ENCODE results near the gene ELMO1. TPM values are rescaled to one million over a fixed set of nuclear protein-coding genes. Genes with fewer than 3 reads are reported as not detected.

Gene ELMO1
- total RNA-seq, 1 donor from 2014 or later = 60.1 TPM

DNA sequence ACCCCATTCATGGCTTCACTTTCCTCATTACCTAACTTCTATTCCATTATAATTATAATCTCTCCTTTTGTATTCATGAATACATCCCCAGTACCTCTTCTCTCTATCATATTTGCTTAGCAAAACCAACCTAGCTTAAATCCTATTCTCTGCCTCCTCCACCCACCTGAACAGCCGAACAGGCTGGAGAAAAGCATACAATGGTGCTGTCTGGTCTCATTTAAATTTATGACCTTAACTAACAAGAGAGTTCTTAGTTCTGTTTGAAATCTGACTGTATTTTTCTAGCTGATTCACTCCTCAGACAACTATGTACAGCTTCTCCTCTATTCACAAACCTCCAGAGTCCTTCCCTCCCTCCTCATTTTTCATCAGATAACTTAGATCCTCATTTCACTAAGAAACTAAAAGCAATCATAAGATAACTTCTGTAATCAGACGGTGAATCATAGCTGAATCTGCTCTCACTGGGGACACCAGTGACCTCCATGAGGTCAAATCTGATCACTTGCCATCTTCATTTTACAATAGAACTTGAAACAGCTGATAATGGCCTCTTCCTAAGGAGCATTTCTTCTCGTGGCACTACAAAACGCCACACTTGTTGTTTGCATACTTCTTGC is 490.4 kb downstream of the ELMO1 start:
- intact Hi-C loops (cut with DNase I) = no loop called here
- H3K4me3 ChIP-seq = no peak overlapping the region
- TF ChIP-seq, protein P1, sequence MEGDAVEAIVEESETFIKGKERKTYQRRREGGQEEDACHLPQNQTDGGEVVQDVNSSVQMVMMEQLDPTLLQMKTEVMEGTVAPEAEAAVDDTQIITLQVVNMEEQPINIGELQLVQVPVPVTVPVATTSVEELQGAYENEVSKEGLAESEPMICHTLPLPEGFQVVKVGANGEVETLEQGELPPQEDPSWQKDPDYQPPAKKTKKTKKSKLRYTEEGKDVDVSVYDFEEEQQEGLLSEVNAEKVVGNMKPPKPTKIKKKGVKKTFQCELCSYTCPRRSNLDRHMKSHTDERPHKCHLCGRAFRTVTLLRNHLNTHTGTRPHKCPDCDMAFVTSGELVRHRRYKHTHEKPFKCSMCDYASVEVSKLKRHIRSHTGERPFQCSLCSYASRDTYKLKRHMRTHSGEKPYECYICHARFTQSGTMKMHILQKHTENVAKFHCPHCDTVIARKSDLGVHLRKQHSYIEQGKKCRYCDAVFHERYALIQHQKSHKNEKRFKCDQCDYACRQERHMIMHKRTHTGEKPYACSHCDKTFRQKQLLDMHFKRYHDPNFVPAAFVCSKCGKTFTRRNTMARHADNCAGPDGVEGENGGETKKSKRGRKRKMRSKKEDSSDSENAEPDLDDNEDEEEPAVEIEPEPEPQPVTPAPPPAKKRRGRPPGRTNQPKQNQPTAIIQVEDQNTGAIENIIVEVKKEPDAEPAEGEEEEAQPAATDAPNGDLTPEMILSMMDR (IDR thresholded peaks at IDR 0.05) = no peak
- peak in 1 of 2 donors; percentile 19 for ATAC-seq
- H3K27ac ChIP-seq = no peak overlapping the region
- H3K27me3 ChIP-seq (ENCODE audit: low read depth) = no peaks in the 10 kb centered on the region
- DNase-seq = no peak
- H3K36me3 ChIP-seq = no peaks in the 10 kb centered on the region
- H3K9me3 ChIP-seq = no peaks in the 10 kb centered on the region
- peaks cover 4% of the 10 kb centered on the region for H3K4me1 ChIP-seq

DNA sequence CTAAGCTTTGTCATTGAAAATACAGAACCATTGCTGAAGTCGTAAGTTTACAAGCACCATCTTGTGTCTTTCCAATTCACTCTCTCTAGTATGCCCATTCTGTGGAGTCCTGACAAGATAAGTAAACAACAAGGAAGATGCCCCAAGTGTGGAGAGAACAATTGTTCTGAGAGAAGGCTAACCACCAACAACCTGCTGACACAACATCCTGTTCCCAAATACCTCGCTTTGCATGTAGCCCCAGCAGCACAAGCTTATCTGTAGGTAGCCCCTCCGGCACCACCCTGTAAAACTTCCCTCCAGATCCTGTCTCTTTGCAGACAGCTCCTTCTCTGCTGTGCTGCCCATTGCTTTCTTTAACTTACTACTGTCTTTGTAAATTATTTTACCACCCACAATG is 491.0 kb downstream of the ELMO1 start:
- ATAC-seq = no peak
- DNase-seq = no peak
- no peak overlapping the region for H3K4me3 ChIP-seq
- TF ChIP-seq, protein P1 (IDR thresholded peaks at IDR 0.05) = no peak
- no peaks in the 10 kb centered on the region for H3K27me3 ChIP-seq (ENCODE audit: low read depth)
- H3K9me3 ChIP-seq = no peaks in the 10 kb centered on the region
- intact Hi-C loops (cut with DNase I) = no loop called here
- no peaks in the 10 kb centered on the region for H3K36me3 ChIP-seq
- H3K27ac ChIP-seq = no peak overlapping the region
- peaks cover 4% of the 10 kb centered on the region for H3K4me1 ChIP-seq

DNA sequence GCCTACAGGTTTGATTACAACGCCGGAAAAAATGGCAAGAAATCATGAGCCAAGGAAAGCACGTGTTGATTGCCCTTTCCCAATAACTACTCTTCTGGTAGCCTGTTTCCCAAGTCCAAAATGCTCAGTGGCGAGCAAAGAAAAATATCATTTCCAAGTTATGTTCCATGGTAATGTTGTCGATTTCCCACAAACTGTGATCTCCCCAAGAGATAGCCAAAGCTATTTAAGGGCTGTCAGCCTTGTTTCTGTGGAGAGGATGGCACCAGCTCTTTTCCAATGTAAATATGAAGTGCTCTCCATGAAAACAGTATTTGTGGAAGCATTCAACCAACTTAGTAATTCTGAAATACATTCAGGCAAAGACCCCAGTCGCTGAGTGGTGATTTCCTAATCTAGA is 491.9 kb downstream of the ELMO1 start:
- Histone ChIP-seq H3K9me3 (no peaks in the 10 kb centered on the region), H3K27ac (no peak overlapping the region), H3K36me3 (no peaks in the 10 kb centered on the region), H3K27me3 (ENCODE audit: low read depth) (no peaks in the 10 kb centered on the region), H3K4me1 (peaks cover 4% of the 10 kb centered on the region), H3K4me3 (no peak overlapping the region)
- ATAC-seq (no peak), DNase-seq (no peak)
- TF ChIP-seq, protein P1 (IDR thresholded peaks at IDR 0.05) = no peak
- intact Hi-C loops (cut with DNase I) = no loop called here

DNA sequence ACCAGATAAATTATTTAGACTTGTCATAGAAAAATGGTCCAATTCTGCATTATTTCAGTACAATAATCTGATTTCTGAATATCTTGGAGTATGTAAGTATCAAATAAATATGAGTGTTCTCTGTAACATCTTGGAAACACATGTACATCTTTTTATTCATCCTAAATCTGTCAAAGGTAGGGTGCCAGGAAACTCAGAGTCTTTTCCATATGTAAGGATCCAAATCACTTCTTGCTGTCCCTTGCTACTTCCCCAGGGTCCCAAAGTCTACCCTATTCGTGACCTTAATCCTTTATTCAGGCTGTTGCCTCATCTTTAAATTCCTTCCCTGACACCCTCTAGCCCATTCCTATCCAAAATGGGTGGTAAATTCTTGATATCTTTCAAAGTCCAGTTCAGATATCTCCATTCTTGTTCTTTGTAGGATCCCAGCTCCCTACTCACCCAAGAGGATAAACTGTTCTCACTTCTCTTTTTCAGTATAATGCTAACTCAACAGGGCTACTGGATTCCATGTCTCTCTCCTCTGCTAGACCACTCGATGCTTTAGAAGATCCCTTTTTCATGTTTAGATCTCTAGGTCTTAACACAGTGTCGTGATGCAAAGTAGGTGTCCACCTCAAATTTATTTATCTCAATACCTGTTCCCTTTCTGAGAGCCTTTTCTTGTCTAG is 493.1 kb downstream of the ELMO1 start:
- Histone ChIP-seq H3K4me3 (no peak overlapping the region), H3K36me3 (no peaks in the 10 kb centered on the region), H3K4me1 (peaks cover 6% of the 10 kb centered on the region), H3K27ac (no peak overlapping the region), H3K9me3 (no peaks in the 10 kb centered on the region), H3K27me3 (ENCODE audit: low read depth) (no peaks in the 10 kb centered on the region)
- intact Hi-C loops (cut with DNase I) = no loop called here
- ATAC-seq (no peak), DNase-seq (no peak)
- TF ChIP-seq, protein P1 (IDR thresholded peaks at IDR 0.05) = no peak

DNA sequence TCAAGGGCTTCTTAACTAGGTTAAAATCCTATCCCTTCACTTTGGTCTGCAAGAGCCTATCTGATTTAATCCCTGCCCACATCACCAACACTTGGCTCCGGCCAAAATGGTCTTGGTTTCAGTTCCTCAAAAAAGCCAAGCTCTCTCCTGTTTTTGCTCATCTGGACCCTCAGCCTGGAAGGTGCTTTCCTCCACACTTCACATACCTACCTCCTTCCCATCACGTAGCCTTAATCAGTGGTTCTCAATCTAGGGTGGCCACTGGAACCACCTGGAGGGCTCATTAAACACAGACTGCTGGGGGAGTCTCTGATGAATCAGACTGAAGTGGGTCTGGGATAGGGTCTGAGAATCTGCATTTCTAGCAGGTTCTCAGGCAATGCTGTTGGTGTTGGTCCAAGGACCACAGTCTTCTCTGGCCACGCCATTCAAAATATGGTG is 497.4 kb downstream of the ELMO1 start:
- H3K4me3 ChIP-seq = no peak overlapping the region
- TF ChIP-seq, protein P1 (IDR thresholded peaks at IDR 0.05) = no peak
- DNase-seq (no peak), ATAC-seq (no peak)
- intact Hi-C loops (cut with DNase I) = no loop called here
- H3K27ac ChIP-seq = no peak overlapping the region
- H3K36me3 ChIP-seq = no peaks in the 10 kb centered on the region
- H3K4me1 ChIP-seq = peaks cover 13% of the 10 kb centered on the region
- H3K9me3 ChIP-seq = no peaks in the 10 kb centered on the region
- H3K27me3 ChIP-seq (ENCODE audit: low read depth) = no peaks in the 10 kb centered on the region

Data from lower lobe of right lung (tissue), 2 donors.